OCI-LY3 (cell line): Measurements from ENCODE around the gene ZSWIM5.

Source experiments
- CTCF ChIP-seq: fragments of 200-600, 300-600 bp; sonication (generic); IDR thresholded peaks from 2 replicates; pipeline ENCODE4 v1.5.1; 2014; ENCODE audit warnings: antibody characterized with exemption, low read length, low read depth
- EZH2phosphoT487 ChIP-seq: fragments of 200-600 bp; shearing (Covaris generic); IDR thresholded peaks from 2 replicates; pipeline ENCODE4 v1.6.1; 2018; ENCODE audit warnings: antibody characterized with exemption, mixed run types, low read depth

DNA sequence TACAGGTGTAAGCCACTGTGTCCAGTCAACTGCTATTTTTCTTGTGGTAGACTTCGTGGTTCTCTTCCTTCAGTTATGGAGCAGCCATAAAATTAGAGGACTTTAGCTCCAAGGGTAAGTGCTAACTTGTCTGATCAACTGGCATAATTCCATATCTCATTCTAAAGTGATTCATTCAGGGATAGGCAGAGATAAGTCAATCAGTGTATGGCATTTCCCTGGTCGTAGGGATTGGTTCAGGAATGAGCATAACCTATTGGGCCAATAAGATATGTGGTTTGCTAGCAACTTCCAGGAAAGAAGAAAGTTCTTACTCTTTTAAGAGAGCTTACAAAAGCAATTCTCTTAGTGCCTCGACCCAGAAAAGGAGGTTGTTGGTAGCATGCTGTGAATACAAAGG lies 4.7 kb upstream of the ZSWIM5 start:
- TF ChIP-seq CTCF (no peak), EZH2phosphoT487 (no peak)
